HepG2 (cell line): ENCODE results near the gene KIRREL3. TPM values are rescaled to one million over a fixed set of nuclear protein-coding genes. Genes with fewer than 3 reads are reported as not detected.

Experiments used
- ATAC-seq: fragments of 200-7000 bp; cut with Tn5 transposase; 3 replicates; pipeline ENCODE4 v1.9.1; 2020; ENCODE audit warnings: mild to moderate bottlenecking, moderate library complexity
- BruUV-seq: library from RNA; stranded (reverse); fragments of 400-500 nt; replicated peaks from 2 replicates; lab custom pipeline; 2021; lab: Mats Ljungman, UMichigan
- CTCF ChIA-PET: fragments of 300-600 bp; formaldehyde crosslinking; extraction: SDS; loops from one replicate; lab custom pipeline; 2021; ENCODE audit warnings: low total read pairs, inconsistent platforms, low intra/inter-chr PET ratio; lab: Yijun Ruan, JAX
- POLR2A ChIA-PET: fragments of 350-600 bp; sonication (Branson Sonifier 250); formaldehyde crosslinking; loops from one replicate; lab custom pipeline; 2020; ENCODE audit warnings: antibody characterized with exemption, inconsistent platforms; lab: Yijun Ruan, JAX
- DNase-seq: peaks from one replicate; pipeline ENCODE4 v3.0.0-alpha.2; 2015; ENCODE audit warnings: low spot score
- FAIRE-seq: peaks from 3 replicates; lab custom pipeline; 2011; peaks lifted over from hg19 to GRCh38; lab: Jason Lieb, UNC
- H2AFZ ChIP-seq: one replicate; pipeline ENCODE4 v1.6.1; 2011; ENCODE audit warnings: low read length, inconsistent platforms
- H3K27ac ChIP-seq: fragments of 300-600 bp; 3 replicates; pipeline ENCODE4 v1.8.0; 2011; ENCODE audit warnings: mixed run types, mild to moderate bottlenecking, mixed read lengths, low read length, inconsistent platforms; ENCODE audit not compliant: insufficient read depth; ENCODE audit errors: extremely low read length
- H3K27me3 ChIP-seq, 2 experiments: fragments of 200-600 bp in 1 of 2; 2 replicates in 1 of 2; 3 replicates in 1 of 2; pipeline versions ENCODE4 v1.6.0 to v1.8.0; 2011; ENCODE audit warnings: low read length in 2 of 2, mild to moderate bottlenecking in 2 of 2, moderate library complexity in 2 of 2, inconsistent platforms in 1 of 2; ENCODE audit not compliant: insufficient read depth in 2 of 2, control insufficient read depth in 1 of 2
- H3K36me3 ChIP-seq, 2 experiments: fragments of 200-600 bp in 1 of 2; replicated peaks in 1 of 2; 2 replicates in 1 of 2; 3 replicates in 1 of 2; pipeline versions ENCODE4 v1.5.1 to v1.8.0; 2011; ENCODE audit warnings: low read length in 2 of 2, inconsistent platforms in 1 of 2; ENCODE audit not compliant: insufficient read depth in 2 of 2, control insufficient read depth in 1 of 2
- H3K4me1 ChIP-seq: 2 replicates; pipeline ENCODE4 v1.5.1; 2012; ENCODE audit warnings: low read length, inconsistent platforms; ENCODE audit not compliant: insufficient read depth
- H3K4me2 ChIP-seq: 2 replicates; pipeline ENCODE4 v1.6.0; 2011; ENCODE audit warnings: low read depth, low read length, inconsistent platforms
- H3K4me3 ChIP-seq, 3 experiments: fragments of 200-600 bp in 1 of 3; sonication (generic), shearing (Covaris generic) in 1 of 3; replicated peaks in 1 of 3; 2 replicates each; pipeline ENCODE4 v1.5.1; 2011 to 2016; ENCODE audit warnings: low read length in 3 of 3, inconsistent platforms in 2 of 3, low read depth in 2 of 3, mild to moderate bottlenecking in 2 of 3, control low read depth in 1 of 3, mixed read lengths in 1 of 3; ENCODE audit not compliant: insufficient read depth in 1 of 3
- H3K79me2 ChIP-seq: one replicate; pipeline ENCODE4 v1.6.1; 2011; ENCODE audit warnings: low read length, inconsistent platforms; ENCODE audit not compliant: insufficient read depth
- H3K9ac ChIP-seq: 2 replicates; pipeline ENCODE4 v1.6.0; 2011; ENCODE audit warnings: mild to moderate bottlenecking, low read depth, low read length, inconsistent platforms; ENCODE audit not compliant: insufficient read depth
- H3K9me3 ChIP-seq: 2 replicates; pipeline ENCODE4 v1.5.1; 2012; ENCODE audit warnings: mild to moderate bottlenecking, low read length
- H4K20me1 ChIP-seq: 2 replicates; pipeline ENCODE4 v1.6.0; 2011; ENCODE audit warnings: inconsistent platforms, mild to moderate bottlenecking, low read length, moderate library complexity; ENCODE audit not compliant: insufficient read depth
- ETV6 ChIP-seq: sonication (generic); formaldehyde crosslinking; conservative IDR thresholded peaks from 2 replicates; pipeline ENCODE4 v1.4.0; 2020; ENCODE audit warnings: missing genetic modification reagents
- KDM5B ChIP-seq: sonication (generic); formaldehyde crosslinking; IDR thresholded peaks from 2 replicates; pipeline ENCODE4 v1.4.0; 2020; ENCODE audit warnings: missing genetic modification reagents, mild to moderate bottlenecking, borderline replicate concordance
- NKX3-1 ChIP-seq: sonication (generic); formaldehyde crosslinking; IDR thresholded peaks from 2 replicates; pipeline ENCODE4 v1.5.0; 2020; ENCODE audit warnings: missing genetic modification reagents
- ZNF577 ChIP-seq: sonication (generic); formaldehyde crosslinking; IDR thresholded peaks from 2 replicates; pipeline ENCODE4 v1.4.0; 2020; ENCODE audit warnings: mild to moderate bottlenecking, low read depth, missing genetic modification reagents, borderline replicate concordance
- ZNF674 ChIP-seq: sonication (generic); formaldehyde crosslinking; IDR thresholded peaks from 2 replicates; pipeline ENCODE4 v1.5.0; 2020; ENCODE audit warnings: low read depth, mild to moderate bottlenecking, missing genetic modification reagents
- WGBS: methylation state at CpG from one replicate; pipeline ENCODE4 v1.1.6; 2017; ENCODE audit warnings: low lambda C conversion rate; 5-methylcytosine and 5-hydroxymethylcytosine counted together
- in situ Hi-C: cut with HindIII; loops from 2 replicates; pipeline ENCODE4 v1.10.0; 2017; ENCODE audit warnings: low pct_unique_long_range_greater_than_20kb; ENCODE audit not compliant: extremely low pct_ligation_motif_present
- intact Hi-C: fragments of 100-400 bp; cut with micrococcal nuclease; formaldehyde crosslinking; loops from one replicate; pipeline ENCODE4 v1.10.0; 2022; ENCODE audit not compliant: unreplicated experiment
- polyA plus RNA-seq, 8 experiments: library from polyadenylated mRNA; depleted of rRNA in 3 of 8; stranded (reverse) in 7 of 8; unstranded in 1 of 8; fragments of >200 nt; fragmentation: Illumina TruSeq in 4 of 8; extraction: Trizol in 4 of 8; gene quantifications; 2 replicates each; pipeline versions ENCODE4 v1.2.1 to v1.2.3, GENCODE V29; 2011 to 2016; ENCODE audit warnings: low read depth in 4 of 8, missing spikeins in 1 of 8, mixed read lengths in 1 of 8; ENCODE audit not compliant: insufficient read depth in 1 of 8
- total RNA-seq, 5 experiments: library from RNA; depleted of rRNA; stranded (reverse); fragments of >200 nt; fragmentation: Illumina TruSeq; extraction: Trizol; gene quantifications; 2 replicates each; pipeline ENCODE4 v1.2.3, GENCODE V29; 2016; ENCODE audit warnings: low read depth in 1 of 5
- TF ChIP-seq, protein P1 (sequence below): sonication (generic); formaldehyde crosslinking; IDR thresholded peaks from 2 replicates; pipeline ENCODE4 v1.8.1; 2023; ENCODE audit warnings: mild to moderate bottlenecking, moderate library complexity, missing genetic modification reagents

KIRREL3 gene
- total and polyA plus RNA-seq, 2 of the 13 experiments (the other 11 are each of a cell fraction or from before 2014, with no cell fraction given): not detected

DNA sequence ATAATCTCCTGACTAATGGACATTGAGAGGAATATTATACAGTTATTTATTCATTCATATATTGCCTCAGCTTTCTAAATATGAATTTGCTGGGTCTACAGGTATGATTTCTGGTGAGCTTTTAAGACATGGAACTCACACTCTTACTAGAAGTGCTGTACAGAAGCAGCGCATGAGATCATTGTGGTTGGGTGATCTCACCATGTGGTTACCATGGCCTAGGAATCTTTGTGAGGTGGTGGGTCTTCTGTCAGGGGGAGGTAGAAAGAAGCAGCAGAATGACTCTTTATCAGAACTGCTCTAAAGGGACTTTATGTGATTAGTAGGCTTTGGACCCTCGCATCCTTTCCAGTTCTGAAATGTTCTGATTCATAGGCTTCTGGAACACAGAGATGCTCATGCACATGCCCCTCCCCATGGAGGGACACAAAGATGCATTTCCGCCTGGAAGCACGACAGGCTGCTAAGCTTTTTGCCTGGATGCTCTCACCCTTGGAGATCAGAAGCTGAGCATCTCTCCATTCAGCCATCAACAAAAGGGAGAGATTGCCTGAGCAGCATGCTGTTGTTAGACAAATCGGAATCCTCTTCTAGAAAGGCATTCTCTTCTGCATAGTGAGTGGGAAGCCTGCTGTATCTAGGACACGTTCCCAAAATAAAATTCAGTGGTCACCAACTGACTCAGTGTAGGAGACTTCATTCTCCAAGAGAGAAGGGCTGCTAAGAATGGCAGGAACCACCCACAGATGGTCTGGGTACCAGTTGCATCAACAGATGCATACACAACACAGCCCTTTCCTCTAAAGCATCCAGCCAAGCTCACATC is 51.3 kb downstream of the KIRREL3 start:
- no peaks in the 10 kb centered on the region for H3K9me3 ChIP-seq
- H3K27me3 ChIP-seq: peaks cover 3 to 16% of the 10 kb centered on the region in 2 experiments; a peak in 4 of 5 replicates
- intact Hi-C loops (no loop called here), in situ Hi-C loops (no loop called here)
- ChIA-PET POLR2A (no interaction called here), CTCF (no interaction called here)
- no peak for ATAC-seq
- no peak overlapping the region for H3K27ac ChIP-seq
- WGBS: 22% methylated on average over 4 of the region's 6 CpGs
- no peak for DNase-seq
- FAIRE-seq: no peak
- no peak overlapping the region for H2AFZ ChIP-seq
- H4K20me1 ChIP-seq: no peaks in the 10 kb centered on the region
- TF ChIP-seq, protein P1, sequence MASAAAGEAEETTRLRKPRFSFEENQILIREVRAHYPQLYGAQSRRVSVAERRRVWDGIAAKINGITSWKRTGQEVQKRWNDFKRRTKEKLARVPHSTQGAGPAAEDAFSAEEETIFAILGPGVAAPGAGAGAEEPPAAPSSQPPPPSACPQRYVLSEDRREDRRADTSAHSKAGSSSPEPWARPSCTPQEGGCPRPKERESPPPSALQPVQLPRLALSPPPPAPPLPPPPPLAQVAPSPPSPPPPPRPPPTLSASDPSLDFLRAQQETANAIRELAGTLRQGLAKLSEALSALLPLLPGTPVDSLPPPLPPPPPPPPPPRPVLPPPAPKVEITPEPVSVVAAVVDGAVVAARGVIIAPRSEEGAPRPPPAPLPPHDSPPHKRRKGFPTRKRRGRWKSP (CRISPR knock-in tag): no peak
- no peak for TF ChIP-seq ZNF577 (CRISPR knock-in tag)
- no peak for TF ChIP-seq NKX3-1
- no peak overlapping the region for H3K4me3 ChIP-seq
- H3K4me2 ChIP-seq: no peak overlapping the region
- H3K79me2 ChIP-seq: no peaks in the 10 kb centered on the region
- H3K9ac ChIP-seq: no peak overlapping the region
- H3K4me1 ChIP-seq: no peaks in the 10 kb centered on the region
- H3K36me3 ChIP-seq: no peaks in the 10 kb centered on the region
- BruUV-seq: no TSS peak

DNA sequence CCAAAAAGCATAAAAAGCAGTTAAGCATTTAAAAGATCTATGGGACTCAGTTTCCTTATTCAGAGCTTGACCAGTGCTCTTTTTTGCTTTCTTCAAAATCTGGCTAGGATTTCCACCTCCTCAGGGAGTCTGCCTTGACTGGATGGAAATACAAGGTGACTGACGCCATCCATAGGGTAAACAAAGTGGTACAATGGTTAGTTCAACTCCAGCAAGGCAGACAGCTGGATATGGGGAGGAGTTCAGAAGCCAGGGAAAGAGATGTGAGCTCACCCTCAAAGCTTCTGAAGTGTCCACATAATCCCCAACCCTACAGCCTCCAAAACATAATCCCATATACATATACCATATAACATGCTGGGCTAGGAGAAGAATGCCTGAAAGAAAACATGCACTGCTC is 52.0 kb downstream of the KIRREL3 start:
- Histone ChIP-seq H3K9ac (no peak overlapping the region), H2AFZ (no peak overlapping the region), H3K79me2 (no peaks in the 10 kb centered on the region), H3K4me3 (no peak overlapping the region), H3K27ac (no peak overlapping the region), H3K36me3 (no peaks in the 10 kb centered on the region), H3K9me3 (no peaks in the 10 kb centered on the region), H3K27me3 (peaks cover 3 to 18% of the 10 kb centered on the region in 2 experiments; a peak in 4 of 5 replicates), H4K20me1 (no peaks in the 10 kb centered on the region), H3K4me1 (no peaks in the 10 kb centered on the region), H3K4me2 (no peak overlapping the region)
- intact Hi-C loops: no loop called here
- no peak for TF ChIP-seq ZNF674 (CRISPR knock-in tag)
- no peak for TF ChIP-seq KDM5B
- no peak for TF ChIP-seq ETV6 (CRISPR knock-in tag)
- in situ Hi-C loops: no loop called here
- no peak for ATAC-seq
- DNase-seq: no peak
- ChIA-PET CTCF (no interaction called here), POLR2A (no interaction called here)
- 0% methylated on average over 1 of the region's 1 CpG for WGBS
- no TSS peak for BruUV-seq
- no peak for FAIRE-seq
